Measurements from ENCODE around the gene SEL1L3. TPM values are rescaled to one million over a fixed set of nuclear protein-coding genes. Genes with fewer than 3 reads are reported as not detected.

Gene SEL1L3
- total RNA-seq, 1 donor from 2014 or later = 18.3 TPM

- Histone ChIP-seq H3K27me3 (ENCODE audit: control insufficient read depth in 3 of 3, insufficient read depth in 3 of 3, low read length in 3 of 3) (no peaks in the 10 kb centered on the region), H3K9ac (ENCODE audit: low read depth in 1 of 3, low read length in 3 of 3) (no peak overlapping the region), H3K4me1 (ENCODE audit: control insufficient read depth in 3 of 3, insufficient read depth in 3 of 3, low read length in 3 of 3) (no peaks in the 10 kb centered on the region), H3K9me3 (ENCODE audit: control insufficient read depth in 3 of 3, low read length in 3 of 3) (no peaks in the 10 kb centered on the region), H3K36me3 (ENCODE audit: control insufficient read depth in 3 of 3, insufficient read depth in 3 of 3, low read length in 3 of 3) (no peaks in the 10 kb centered on the region), H3K27ac (ENCODE audit: low read depth, low read length) (no peak overlapping the region), H3K4me3 (ENCODE audit: low read length in 3 of 3) (no peak overlapping the region)
Measured at GRCh38 chr4:25879991-25880651, 17.3 kb upstream of the SEL1L3 start.

- H3K9ac ChIP-seq (ENCODE audit: low read depth in 1 of 3, low read length in 3 of 3) = no peak overlapping the region
- no peaks in the 10 kb centered on the region for H3K9me3 ChIP-seq (ENCODE audit: control insufficient read depth in 3 of 3, low read length in 3 of 3)
- H3K4me3 ChIP-seq (ENCODE audit: low read length in 3 of 3) = no peak overlapping the region
- H3K27me3 ChIP-seq (ENCODE audit: control insufficient read depth in 3 of 3, insufficient read depth in 3 of 3, low read length in 3 of 3) = no peaks in the 10 kb centered on the region
- H3K27ac ChIP-seq (ENCODE audit: low read depth, low read length) = no peak overlapping the region
- H3K36me3 ChIP-seq (ENCODE audit: control insufficient read depth in 3 of 3, insufficient read depth in 3 of 3, low read length in 3 of 3) = no peaks in the 10 kb centered on the region
- no peaks in the 10 kb centered on the region for H3K4me1 ChIP-seq (ENCODE audit: control insufficient read depth in 3 of 3, insufficient read depth in 3 of 3, low read length in 3 of 3)
Measured at GRCh38 chr4:25879587-25879986, 16.8 kb upstream of the SEL1L3 start.

- no peaks in the 10 kb centered on the region for H3K4me1 ChIP-seq (ENCODE audit: control insufficient read depth in 3 of 3, insufficient read depth in 3 of 3, low read length in 3 of 3)
- H3K4me3 ChIP-seq (ENCODE audit: low read length in 3 of 3) = no peak overlapping the region
- H3K27me3 ChIP-seq (ENCODE audit: control insufficient read depth in 3 of 3, insufficient read depth in 3 of 3, low read length in 3 of 3) = no peaks in the 10 kb centered on the region
- H3K27ac ChIP-seq (ENCODE audit: low read depth, low read length) = no peak overlapping the region
- H3K9me3 ChIP-seq (ENCODE audit: control insufficient read depth in 3 of 3, low read length in 3 of 3) = no peaks in the 10 kb centered on the region
- no peaks in the 10 kb centered on the region for H3K36me3 ChIP-seq (ENCODE audit: control insufficient read depth in 3 of 3, insufficient read depth in 3 of 3, low read length in 3 of 3)
- no peak overlapping the region for H3K9ac ChIP-seq (ENCODE audit: low read depth in 1 of 3, low read length in 3 of 3)
Measured at GRCh38 chr4:25879091-25879584, 16.4 kb upstream of the SEL1L3 start.

GRCh38 chr4:25878676-25879075 lies 15.9 kb upstream of the SEL1L3 start:
- H3K4me1 ChIP-seq (ENCODE audit: control insufficient read depth in 3 of 3, insufficient read depth in 3 of 3, low read length in 3 of 3) = no peaks in the 10 kb centered on the region
- no peak overlapping the region for H3K4me3 ChIP-seq (ENCODE audit: low read length in 3 of 3)
- H3K36me3 ChIP-seq (ENCODE audit: control insufficient read depth in 3 of 3, insufficient read depth in 3 of 3, low read length in 3 of 3) = no peaks in the 10 kb centered on the region
- no peaks in the 10 kb centered on the region for H3K27me3 ChIP-seq (ENCODE audit: control insufficient read depth in 3 of 3, insufficient read depth in 3 of 3, low read length in 3 of 3)
- H3K27ac ChIP-seq (ENCODE audit: low read depth, low read length) = no peak overlapping the region
- H3K9me3 ChIP-seq (ENCODE audit: control insufficient read depth in 3 of 3, low read length in 3 of 3) = no peaks in the 10 kb centered on the region
- H3K9ac ChIP-seq (ENCODE audit: low read depth in 1 of 3, low read length in 3 of 3) = no peak overlapping the region

- Histone ChIP-seq H3K36me3 (ENCODE audit: control insufficient read depth in 3 of 3, insufficient read depth in 3 of 3, low read length in 3 of 3) (no peaks in the 10 kb centered on the region), H3K4me3 (ENCODE audit: low read length in 3 of 3) (no peak overlapping the region), H3K9ac (ENCODE audit: low read depth in 1 of 3, low read length in 3 of 3) (no peak overlapping the region), H3K9me3 (ENCODE audit: control insufficient read depth in 3 of 3, low read length in 3 of 3) (no peaks in the 10 kb centered on the region), H3K27ac (ENCODE audit: low read depth, low read length) (no peak overlapping the region), H3K27me3 (ENCODE audit: control insufficient read depth in 3 of 3, insufficient read depth in 3 of 3, low read length in 3 of 3) (peaks cover 0 to 2% (median 0%) of the 10 kb centered on the region in 3 donors), H3K4me1 (ENCODE audit: control insufficient read depth in 3 of 3, insufficient read depth in 3 of 3, low read length in 3 of 3) (no peaks in the 10 kb centered on the region)
Measured at GRCh38 chr4:25875281-25875745, 12.5 kb upstream of the SEL1L3 start.

- no peaks in the 10 kb centered on the region for H3K36me3 ChIP-seq (ENCODE audit: control insufficient read depth in 3 of 3, insufficient read depth in 3 of 3, low read length in 3 of 3)
- no peak overlapping the region for H3K27ac ChIP-seq (ENCODE audit: low read depth, low read length)
- no peak overlapping the region for H3K9ac ChIP-seq (ENCODE audit: low read depth in 1 of 3, low read length in 3 of 3)
Measured at GRCh38 chr4:25874655-25875054, 11.9 kb upstream of the SEL1L3 start.

GRCh38 chr4:25873632-25874129 lies 10.9 kb upstream of the SEL1L3 start:
- Histone ChIP-seq H3K4me1 (ENCODE audit: control insufficient read depth in 3 of 3, insufficient read depth in 3 of 3, low read length in 3 of 3) (no peaks in the 10 kb centered on the region), H3K9ac (ENCODE audit: low read depth in 1 of 3, low read length in 3 of 3) (no peak overlapping the region), H3K27ac (ENCODE audit: low read depth, low read length) (no peak overlapping the region), H3K4me3 (ENCODE audit: low read length in 3 of 3) (no peak overlapping the region), H3K36me3 (ENCODE audit: control insufficient read depth in 3 of 3, insufficient read depth in 3 of 3, low read length in 3 of 3) (no peaks in the 10 kb centered on the region), H3K9me3 (ENCODE audit: control insufficient read depth in 3 of 3, low read length in 3 of 3) (no peaks in the 10 kb centered on the region), H3K27me3 (ENCODE audit: control insufficient read depth in 3 of 3, insufficient read depth in 3 of 3, low read length in 3 of 3) (peaks cover 0 to 2% (median 0%) of the 10 kb centered on the region in 3 donors)

More at GRCh38 chr4:25874655-25875054, 11.9 kb upstream of the SEL1L3 start:
- Histone ChIP-seq H3K27me3 (ENCODE audit: control insufficient read depth in 3 of 3, insufficient read depth in 3 of 3, low read length in 3 of 3) (peaks cover 0 to 2% (median 0%) of the 10 kb centered on the region in 3 donors), H3K9me3 (ENCODE audit: control insufficient read depth in 3 of 3, low read length in 3 of 3) (no peaks in the 10 kb centered on the region), H3K4me3 (ENCODE audit: low read length in 3 of 3) (no peak overlapping the region), H3K4me1 (ENCODE audit: control insufficient read depth in 3 of 3, insufficient read depth in 3 of 3, low read length in 3 of 3) (no peaks in the 10 kb centered on the region)

GRCh38 chr4:25872851-25873631 lies 10.3 kb upstream of the SEL1L3 start:
- H3K36me3 ChIP-seq (ENCODE audit: control insufficient read depth in 3 of 3, insufficient read depth in 3 of 3, low read length in 3 of 3) = no peaks in the 10 kb centered on the region
- no peaks in the 10 kb centered on the region for H3K9me3 ChIP-seq (ENCODE audit: control insufficient read depth in 3 of 3, low read length in 3 of 3)
- H3K27ac ChIP-seq (ENCODE audit: low read depth, low read length) = no peak overlapping the region
- H3K4me3 ChIP-seq (ENCODE audit: low read length in 3 of 3) = no peak overlapping the region
- H3K27me3 ChIP-seq (ENCODE audit: control insufficient read depth in 3 of 3, insufficient read depth in 3 of 3, low read length in 3 of 3) = peaks cover 0 to 2% (median 0%) of the 10 kb centered on the region in 3 donors
- no peaks in the 10 kb centered on the region for H3K4me1 ChIP-seq (ENCODE audit: control insufficient read depth in 3 of 3, insufficient read depth in 3 of 3, low read length in 3 of 3)
- no peak overlapping the region for H3K9ac ChIP-seq (ENCODE audit: low read depth in 1 of 3, low read length in 3 of 3)

GRCh38 chr4:25870081-25870480 lies 7.3 kb upstream of the SEL1L3 start:
- Histone ChIP-seq H3K4me3 (ENCODE audit: low read length in 3 of 3) (no peak overlapping the region), H3K36me3 (ENCODE audit: control insufficient read depth in 3 of 3, insufficient read depth in 3 of 3, low read length in 3 of 3) (no peaks in the 10 kb centered on the region), H3K9me3 (ENCODE audit: control insufficient read depth in 3 of 3, low read length in 3 of 3) (no peaks in the 10 kb centered on the region), H3K9ac (ENCODE audit: low read depth in 1 of 3, low read length in 3 of 3) (no peak overlapping the region), H3K4me1 (ENCODE audit: control insufficient read depth in 3 of 3, insufficient read depth in 3 of 3, low read length in 3 of 3) (no peaks in the 10 kb centered on the region), H3K27ac (ENCODE audit: low read depth, low read length) (no peak overlapping the region), H3K27me3 (ENCODE audit: control insufficient read depth in 3 of 3, insufficient read depth in 3 of 3, low read length in 3 of 3) (peaks cover 0 to 2% (median 0%) of the 10 kb centered on the region in 3 donors)

GRCh38 chr4:25867781-25868294 lies 5.0 kb upstream of the SEL1L3 start:
- no peak overlapping the region for H3K9ac ChIP-seq (ENCODE audit: low read depth in 1 of 3, low read length in 3 of 3)
- H3K4me3 ChIP-seq (ENCODE audit: low read length in 3 of 3) = no peak overlapping the region
- peaks cover 0 to 2% (median 0%) of the 10 kb centered on the region in 3 donors for H3K27me3 ChIP-seq (ENCODE audit: control insufficient read depth in 3 of 3, insufficient read depth in 3 of 3, low read length in 3 of 3)
- no peaks in the 10 kb centered on the region for H3K4me1 ChIP-seq (ENCODE audit: control insufficient read depth in 3 of 3, insufficient read depth in 3 of 3, low read length in 3 of 3)
- H3K27ac ChIP-seq (ENCODE audit: low read depth, low read length) = no peak overlapping the region
- H3K9me3 ChIP-seq (ENCODE audit: control insufficient read depth in 3 of 3, low read length in 3 of 3) = no peaks in the 10 kb centered on the region
- H3K36me3 ChIP-seq (ENCODE audit: control insufficient read depth in 3 of 3, insufficient read depth in 3 of 3, low read length in 3 of 3) = no peaks in the 10 kb centered on the region

All from skeletal muscle tissue (tissue), 4 donors.